Posterior cingulate gyrus (tissue), 11 donors: ENCODE measurements around the gene PKP2.
"Not testable (repeated sequence)": the region's sequence is repeated elsewhere in the genome, so short reads cannot be mapped to it uniquely, and the experiment has no call there.

Source experiments
- DNase-seq, 10 donors: peaks; one replicate each; pipeline versions ENCODE4 v3.0.0 to v3.0.0-alpha.2; 2020 to 2021; ENCODE audit warnings: mixed read lengths in 3 of 10
- intact Hi-C: fragments of 100-400 bp; cut with DNase I; formaldehyde crosslinking; loops from one replicate; pipeline ENCODE4 v1.15.1; 2023

PKP2 gene

DNA sequence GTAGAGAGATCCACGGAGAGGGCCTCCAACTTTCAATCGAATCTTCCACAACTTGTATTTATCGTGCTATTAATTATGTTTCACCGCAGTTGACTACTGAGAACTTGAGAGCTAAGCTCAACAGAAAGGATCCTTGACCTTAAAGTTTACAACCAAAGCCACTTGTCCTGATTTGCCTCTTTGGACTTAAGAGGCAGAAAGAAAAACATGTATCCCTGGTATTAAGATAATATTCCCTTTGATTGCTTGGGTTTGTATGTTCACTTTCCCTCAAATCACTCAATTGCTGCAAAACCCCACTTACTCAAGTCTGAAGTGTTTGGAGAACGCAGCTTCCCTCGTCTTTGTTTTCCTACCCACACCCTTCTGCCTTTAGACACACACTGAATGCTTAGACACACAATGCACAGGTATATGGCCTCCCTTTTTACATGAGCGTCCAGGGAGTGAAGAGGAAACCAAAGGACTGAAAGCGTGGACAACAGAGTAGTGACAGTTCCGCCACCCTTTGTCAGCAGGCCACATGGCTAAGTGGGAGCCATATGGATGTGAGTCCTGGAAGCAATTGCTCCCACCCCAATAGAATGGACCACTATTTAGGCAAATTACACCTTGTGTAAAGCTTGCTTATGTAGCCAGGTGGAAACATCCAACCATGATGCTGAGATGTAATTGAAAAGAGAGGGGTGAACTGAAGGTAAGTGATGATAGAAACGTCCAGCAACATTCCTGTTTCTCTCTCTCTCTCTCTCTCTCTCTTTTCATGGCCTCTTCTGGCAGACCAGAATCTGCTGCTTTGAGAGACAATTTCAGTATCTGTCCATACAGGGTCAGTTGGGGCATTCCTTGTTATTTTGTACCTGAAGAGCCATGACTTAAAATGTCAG lies 1.4 kb upstream of the PKP2 start:
- intact Hi-C loops, result no loop called here
- DNase-seq, result no peak

DNA sequence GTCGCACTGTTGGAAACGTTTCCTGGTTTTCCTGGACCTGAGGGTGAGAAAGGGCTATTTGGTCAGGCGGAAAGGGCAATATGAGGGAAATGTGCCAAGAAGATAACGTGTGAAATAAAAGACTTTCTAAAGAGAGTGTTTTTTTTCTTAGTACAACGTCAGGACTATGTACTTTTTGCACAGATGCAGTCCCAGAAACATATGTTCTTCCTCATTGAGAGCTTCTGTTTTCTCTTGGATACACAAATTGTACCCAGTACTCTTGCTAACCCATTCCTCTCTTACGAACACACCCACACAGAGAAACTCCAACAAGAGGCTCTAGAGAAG lies 669 bp upstream of the PKP2 start:
- intact Hi-C loops, result no loop called here
- DNase-seq, result no peak

DNA sequence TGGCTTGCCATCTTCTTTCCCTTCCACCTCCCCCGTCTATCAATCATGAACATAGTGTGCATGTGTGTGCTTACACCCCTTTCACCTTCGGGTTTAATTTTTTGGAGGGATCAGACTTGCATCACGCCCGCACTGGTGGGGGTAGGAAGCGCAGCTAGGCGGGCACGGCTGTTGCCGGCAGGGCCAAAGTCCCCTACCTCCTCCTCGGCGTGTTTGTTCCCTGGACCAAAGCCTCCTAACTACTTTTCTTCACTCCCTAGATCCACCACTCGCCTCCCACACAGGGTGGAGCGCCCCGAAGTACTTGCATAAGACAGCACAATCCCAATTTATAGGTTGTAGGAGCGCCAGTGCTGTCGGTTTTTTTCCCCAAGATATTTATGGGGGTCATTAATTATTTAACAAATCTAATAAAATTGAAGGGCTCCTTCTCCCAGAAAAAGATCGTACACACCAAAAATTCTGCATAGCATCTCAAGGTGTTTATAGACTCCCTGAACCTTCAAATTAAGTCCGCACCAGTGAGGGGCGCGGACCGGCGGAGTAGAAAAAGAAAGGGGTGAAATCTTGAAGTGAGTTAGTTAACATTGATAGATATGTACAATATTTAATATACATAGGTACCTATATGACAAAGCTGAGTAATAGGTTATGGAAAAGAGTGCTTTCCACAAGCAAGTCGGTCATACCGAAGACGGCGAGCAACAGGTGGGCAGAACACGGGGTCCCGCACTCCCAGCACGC lies 717 bp downstream of the PKP2 start:
- intact Hi-C loops, result no loop called here
- no peak for DNase-seq

DNA sequence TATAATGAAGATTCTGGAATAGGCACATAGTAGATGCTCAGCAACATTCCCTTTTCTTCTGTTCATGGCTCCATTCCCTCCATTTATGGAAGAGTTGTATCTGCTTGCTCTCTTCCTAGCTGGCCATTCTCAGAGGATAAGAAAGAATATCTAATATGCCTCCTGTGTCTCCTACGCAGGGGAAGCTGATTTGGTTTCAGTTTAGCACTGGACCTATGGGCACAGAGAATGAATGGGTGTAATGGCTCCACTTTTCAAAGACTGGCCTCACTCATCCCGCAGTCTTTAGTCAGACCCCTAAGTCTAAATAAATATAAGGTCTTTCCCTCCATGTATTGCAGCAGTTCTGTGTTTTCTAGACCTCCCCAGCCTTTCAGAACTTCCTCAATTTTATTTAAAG lies 2.0 kb downstream of the PKP2 start:
- DNase-seq, result no peak
- intact Hi-C loops, result no loop called here

DNA sequence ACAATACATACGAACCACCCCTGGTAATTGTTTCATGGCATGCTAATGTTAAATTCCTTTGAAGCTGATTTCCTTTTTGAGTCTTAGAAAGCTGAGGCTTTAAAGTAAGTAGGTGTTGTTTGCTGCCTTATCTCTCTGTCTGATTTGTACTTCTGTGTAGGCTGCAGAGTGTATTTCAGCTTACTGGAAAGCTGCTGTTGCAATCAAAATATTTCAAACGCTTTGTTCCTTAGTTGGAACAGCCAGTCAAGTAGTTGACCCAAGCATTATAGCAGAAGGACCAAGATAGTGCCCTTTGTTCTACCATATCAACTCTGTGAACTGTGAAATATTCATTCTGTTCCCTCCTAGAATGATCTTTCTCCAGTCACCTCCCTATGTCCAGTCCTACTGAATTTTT lies 3.1 kb downstream of the PKP2 start:
- intact Hi-C loops, result no loop called here
- DNase-seq, result no peak

DNA sequence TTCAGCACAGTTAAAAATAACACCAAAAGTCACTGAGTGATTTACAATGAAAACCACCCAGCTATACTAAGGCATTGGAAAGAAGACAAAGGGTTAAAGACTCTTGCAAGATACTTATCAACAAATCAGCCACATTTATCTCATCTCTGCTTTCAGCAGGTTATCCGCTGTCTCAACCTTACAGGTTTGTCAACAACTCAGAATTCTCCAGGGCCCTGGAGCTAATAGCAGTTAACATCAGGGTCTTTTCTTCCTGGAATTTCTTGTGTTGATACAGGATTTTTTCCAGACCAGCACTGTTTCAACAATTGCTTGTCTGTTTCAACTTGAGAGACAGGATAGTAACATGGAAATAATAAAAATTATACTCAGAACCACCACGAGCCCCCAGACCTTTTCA lies 3.5 kb downstream of the PKP2 start:
- DNase-seq, result no peak

DNA sequence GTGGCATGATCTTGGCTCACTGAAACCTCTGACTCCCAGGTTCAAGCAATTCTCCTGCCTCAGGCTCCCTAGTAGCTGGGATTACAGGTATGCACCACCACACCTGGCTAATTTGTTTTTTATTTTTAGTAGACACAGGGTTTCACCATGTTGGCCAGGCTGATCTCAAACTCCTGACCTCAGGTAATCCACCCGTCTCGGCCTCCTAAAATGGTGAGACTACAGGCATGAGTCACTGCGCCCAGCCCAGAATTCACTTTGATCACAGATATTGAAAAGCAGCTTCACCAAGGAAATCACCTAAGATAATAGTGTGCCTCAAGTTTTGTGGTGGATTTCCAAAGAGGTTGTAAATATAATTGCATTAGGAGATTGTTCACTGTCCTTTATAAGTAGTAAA lies 4.2 kb downstream of the PKP2 start:
- DNase-seq, intact Hi-C loops: not testable (repeated sequence)

More for the DNA sequence above, 3.5 kb downstream of the PKP2 start:
- intact Hi-C loops, result no loop called here

DNA sequence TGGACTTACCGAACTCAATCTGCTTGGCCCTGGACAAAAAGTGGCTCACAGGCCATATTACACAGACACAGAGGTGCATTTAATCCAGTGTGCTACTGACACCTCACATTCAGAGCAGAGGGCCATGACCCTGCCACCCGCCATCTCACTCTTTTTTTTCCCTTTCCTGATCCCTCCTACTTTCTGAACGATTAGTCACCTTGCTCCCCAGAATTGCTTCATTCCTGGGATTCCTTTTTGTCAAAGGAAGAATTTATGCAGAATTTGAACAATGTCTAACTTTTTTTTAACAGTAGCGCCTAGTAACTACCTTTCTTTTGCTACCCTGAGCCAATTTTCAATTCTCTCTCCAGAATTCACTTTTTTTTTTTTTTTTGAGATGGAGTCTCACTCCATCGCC lies 4.6 kb downstream of the PKP2 start:
- no peak for DNase-seq
- intact Hi-C loops, result no loop called here

DNA sequence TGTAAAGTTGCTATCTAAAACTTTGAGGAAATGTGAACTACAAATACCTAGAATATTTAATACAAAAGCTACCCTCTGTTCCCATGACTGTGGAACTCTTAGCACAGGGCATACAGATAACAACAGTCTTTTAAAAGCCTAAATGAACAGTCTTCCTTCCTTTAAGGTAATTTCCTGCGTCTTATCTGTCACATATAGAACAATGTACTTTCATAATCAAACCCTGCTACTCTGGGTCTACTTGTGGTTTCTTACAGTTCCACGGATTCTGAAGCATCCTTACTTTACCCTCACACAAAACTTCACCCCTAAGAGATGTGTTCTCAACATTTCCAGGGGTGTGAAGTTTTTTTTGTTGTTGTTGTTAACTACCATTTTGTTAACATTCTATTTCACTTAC lies 5.1 kb downstream of the PKP2 start:
- intact Hi-C loops, result no loop called here
- DNase-seq, result no peak

DNA sequence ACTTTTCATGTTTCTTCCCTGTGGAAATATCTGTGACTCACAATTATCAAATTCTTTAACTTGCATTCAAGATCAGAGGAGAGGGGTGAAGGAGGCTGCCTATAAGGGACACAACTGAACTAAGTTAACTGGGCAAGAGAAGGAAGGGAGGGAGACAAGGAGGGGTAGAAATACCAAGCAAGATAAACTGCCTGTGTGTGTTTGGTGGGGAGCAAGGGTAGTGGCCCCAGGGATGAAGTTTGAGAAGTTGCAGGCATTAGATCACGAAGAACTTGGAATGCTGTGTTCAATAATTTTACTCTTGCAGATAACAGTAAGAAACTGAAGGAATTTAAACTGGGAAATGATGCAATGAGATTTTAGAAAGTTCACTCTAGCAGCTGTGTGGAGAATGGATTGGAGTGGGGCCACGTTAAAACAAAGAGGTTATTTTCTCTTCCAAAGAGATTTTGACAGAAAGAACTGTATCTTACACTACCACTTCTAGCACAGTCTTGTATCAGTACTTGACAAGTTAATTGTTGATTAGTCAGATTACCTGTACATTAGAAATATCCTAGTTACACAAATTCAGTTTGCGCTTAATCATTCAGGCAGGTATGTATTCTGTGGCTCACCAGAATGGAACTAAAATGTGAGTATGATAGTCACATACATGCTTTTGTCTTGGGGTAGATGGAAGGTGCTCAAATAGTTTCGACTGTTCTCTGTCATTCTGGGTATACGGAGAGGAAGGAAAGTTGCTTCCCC lies 7.4 kb downstream of the PKP2 start:
- intact Hi-C loops, result no loop called here
- DNase-seq, result no peak

DNA sequence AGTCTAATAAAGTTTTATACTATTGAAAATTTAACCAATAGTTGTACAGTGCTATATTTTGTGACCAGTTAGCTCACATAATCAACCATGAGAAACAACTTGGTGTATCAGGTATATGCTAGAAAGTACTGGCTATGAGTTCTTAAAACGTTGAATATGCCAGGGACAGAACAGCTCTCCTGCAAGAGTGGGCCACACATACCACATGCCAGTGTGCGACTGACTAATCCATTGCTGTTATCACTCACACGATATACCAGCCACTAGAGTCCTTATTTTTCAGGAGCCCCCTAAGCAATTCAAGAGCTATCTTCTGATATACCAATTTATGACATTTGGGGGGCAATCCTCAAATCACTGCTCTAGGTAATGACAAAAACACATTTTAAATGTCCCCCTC lies 9.5 kb downstream of the PKP2 start:
- intact Hi-C loops, result no loop called here
- no peak for DNase-seq

DNA sequence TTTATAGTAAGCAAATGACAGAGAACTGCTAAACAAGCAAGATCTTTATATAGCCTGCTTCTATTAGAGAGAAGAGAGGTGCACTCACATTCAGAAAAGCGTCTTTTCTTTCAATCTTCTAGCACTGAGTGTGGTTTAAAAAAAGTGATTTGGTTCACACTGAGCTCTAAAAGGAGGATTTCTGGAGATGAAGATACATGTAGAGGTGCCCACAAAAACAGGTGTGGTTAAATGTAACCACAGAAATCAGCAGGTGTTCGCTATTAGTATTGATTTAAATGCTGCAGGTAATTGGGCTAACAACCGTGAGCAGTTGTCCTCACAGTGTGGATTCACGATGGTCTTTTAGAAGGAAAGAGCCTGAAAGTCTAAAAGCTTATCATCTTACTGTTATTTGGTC lies 10.7 kb downstream of the PKP2 start:
- no peak for DNase-seq
- intact Hi-C loops, result no loop called here

DNA sequence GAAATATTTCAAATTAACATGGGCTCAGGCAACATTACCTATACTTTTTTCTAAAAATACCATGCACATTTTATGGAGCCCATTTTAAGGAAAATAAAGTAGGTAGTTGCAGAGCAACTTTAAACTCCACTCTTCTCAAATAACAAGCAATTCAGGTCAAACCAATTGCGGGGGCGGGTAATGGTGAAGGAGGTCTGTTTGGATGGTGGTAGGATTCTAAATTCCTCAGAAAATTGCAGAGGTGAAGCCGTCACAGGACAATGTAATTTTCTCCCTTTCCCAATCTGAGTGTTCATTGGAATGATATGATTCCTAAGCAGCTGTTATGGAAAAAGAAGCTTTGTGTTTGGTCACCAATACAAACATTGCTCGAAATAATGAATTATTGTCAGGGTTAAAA lies 11.6 kb downstream of the PKP2 start:
- intact Hi-C loops, result no loop called here
- no peak for DNase-seq

DNA sequence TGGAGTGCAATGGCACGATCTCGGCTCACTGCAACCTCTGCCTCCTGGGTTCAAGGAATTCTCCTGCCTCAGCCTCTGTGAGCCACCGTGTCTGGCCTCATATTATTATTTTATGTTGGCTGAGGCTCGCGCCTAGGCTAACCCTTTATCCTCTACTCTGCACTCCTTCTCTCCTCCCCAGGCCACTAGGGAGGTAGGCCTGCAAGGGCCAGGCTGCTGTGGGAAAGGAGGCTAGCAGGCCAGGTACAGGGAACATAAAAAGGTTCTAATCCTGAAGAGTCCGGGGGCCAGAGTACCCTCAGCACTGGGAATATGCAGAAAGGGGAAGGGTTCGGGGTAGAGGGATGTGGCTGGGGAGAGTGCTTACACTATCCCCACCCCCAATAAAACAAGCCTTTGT lies 14.9 kb downstream of the PKP2 start:
- intact Hi-C loops, result no loop called here
- no peak for DNase-seq

DNA sequence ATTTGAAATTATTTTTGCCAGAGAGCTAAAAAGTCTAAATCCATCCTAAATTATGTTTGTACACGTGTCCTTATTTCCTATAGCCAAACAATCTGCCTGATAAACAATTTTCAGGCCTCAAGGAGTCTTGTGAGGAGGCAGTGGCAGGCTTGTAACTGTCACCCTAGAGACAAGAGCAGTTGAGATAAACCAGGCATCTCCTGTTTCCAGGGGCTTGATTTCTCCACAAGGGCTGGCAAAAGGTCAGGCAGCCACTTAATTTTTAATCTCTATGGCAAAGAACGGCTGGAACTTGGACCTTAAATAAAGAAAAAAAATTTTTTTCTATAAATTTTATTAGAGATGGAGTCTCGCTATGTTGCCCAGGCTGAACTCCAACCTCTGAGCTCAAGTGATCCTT lies 15.5 kb downstream of the PKP2 start:
- intact Hi-C loops, result no loop called here
- no peak for DNase-seq

DNA sequence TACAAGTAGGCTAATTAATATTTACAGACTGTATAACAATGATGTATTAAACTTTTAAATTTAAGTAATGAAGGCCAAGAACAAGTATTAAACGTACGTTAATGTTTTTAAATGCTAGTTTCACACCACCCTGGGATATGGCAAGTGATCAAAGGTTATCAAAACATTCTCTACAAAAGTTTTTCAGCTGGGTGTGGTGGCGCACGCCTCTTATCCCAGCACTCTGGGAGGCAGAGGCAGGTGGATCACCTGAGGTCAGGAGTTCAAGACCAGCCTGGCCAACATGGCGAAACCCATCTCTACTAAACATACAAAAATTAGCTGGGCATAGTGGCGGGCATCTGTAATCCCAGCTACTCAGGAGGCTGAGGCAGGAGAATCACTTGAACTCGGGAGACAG lies 17.5 kb downstream of the PKP2 start:
- DNase-seq, intact Hi-C loops: not testable (repeated sequence)

DNA sequence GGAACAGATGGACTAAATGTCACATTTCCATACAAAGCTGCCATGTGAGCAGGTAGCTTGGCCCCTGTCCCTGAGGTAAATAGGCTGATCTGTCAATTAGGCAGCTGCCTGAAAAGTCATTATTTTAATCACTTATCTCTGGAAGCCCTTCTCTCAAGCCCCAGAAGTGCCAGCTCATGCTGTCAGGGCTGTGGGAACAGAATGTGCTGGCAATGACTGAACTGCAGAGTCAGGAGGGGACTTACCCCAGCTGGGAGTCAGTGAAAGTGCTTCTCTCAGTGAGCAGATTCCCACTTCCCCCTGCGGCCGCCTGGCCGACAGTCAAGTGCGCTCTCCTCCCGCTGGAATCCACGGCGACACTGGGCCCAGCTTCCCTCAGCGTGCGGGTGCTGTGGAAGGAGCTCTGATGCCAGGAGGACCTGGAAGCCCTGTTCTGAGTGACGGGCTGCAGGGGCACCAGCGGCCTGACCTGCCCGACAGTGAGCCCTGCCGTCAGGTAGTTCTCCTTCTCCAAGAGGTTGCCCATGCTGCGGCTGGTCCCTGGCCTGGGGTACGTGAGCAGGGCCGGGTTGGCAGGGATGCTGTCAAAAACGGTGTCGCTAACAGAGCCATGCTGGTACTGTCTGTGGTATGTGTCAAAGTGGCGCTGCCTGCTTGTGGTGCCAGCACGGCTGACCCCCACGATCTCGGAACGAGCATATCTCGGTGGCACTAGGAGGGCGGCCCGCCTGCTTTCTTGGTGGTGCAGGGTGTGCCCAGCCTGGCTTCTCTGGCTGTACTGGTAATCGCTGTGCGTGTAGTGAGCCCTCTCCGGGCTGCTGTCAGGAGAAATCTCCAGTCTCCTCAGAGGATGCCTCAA lies 18.7 kb downstream of the PKP2 start:
- intact Hi-C loops, result no loop called here
- DNase-seq, result peak in 7 of 10 donors; percentile 26 to 91 (median 46)

DNA sequence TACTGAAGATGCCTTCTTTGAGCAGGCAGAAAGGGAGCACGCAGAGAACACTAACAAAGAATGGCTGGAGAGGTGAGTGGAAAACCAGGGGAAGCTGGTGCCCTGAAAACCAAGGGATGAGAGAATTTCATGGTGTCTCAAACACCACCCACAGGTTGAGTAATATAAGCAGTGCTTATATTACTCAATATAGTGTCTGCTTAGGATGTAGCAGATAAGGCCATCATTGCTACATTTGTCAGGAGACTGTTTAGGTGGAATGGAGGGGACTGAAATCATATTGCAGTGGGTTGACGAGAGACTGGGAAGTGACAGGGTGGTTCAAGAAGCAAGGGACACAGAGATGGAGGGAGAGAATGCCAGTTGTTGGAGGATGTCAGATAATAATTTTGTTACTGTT lies 20.6 kb downstream of the PKP2 start:
- DNase-seq, result no peak
- intact Hi-C loops, result no loop called here

DNA sequence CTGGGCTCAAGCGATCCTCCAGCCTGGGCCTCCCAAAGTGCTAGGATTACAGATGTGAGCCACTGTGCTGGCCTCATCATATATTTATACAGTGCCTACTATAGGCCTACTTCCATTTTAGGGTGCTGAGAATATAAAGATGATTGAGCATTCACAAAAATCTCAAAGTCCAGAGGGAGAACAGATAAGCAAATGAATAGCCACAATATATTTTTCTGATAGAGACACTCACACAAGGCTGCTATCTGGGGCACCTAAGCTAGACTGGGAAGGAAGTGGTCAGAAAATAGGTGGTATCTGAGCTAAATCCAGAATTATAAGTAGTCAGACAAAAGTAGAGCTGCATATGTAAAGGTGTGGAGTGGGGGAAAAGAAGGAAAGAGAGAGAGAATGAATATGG lies 21.6 kb downstream of the PKP2 start:
- no peak for DNase-seq
- intact Hi-C loops, result no loop called here

DNA sequence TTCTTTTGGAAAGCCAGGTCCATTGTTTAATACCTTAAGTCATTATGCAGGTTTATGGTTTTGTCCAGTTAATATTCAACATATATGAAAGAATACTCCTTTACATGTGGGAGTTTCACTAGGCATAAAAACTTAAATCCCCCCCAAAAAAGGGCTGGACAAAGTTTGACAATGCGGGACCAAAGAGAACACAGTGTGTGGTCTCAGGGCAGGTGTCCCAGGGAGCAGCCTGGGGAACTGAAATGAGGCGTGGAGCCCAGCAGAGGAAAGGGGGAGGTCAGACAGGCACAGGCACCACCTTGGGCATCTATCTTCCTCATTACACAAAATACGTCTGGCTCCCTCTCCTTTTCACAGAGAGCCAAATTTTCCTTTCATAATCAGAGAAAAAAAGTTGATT lies 22.5 kb downstream of the PKP2 start:
- intact Hi-C loops, result no loop called here
- no peak for DNase-seq

DNA sequence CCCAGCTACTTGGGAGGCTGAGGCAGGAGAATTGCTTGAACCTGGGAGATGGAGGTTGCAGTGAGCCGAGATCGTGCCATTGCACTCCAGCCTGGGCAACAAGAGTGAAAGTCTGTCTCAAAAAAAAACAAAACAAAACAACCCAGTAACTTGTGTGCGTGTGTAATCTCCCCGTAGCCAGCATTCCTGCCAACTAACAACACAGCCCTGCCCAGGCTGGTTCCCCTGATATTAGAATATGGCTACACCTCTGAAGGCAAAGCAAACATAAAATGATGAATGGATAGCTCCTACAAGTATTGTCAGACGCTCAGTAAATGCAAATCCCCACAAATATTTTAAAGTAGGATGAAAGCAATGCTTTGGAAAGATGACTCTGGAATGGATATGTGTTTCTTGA lies 24.2 kb downstream of the PKP2 start:
- DNase-seq, intact Hi-C loops: not testable (repeated sequence)
